CD4-positive, alpha-beta T cell treated with Interleukin-10 for 1 hour (primary cell): ENCODE results near the gene GALNS.
A peak's percentile ranks its signal among the peaks of the same experiment; 100 is the strongest.
"Not testable (repeated sequence)": the region's sequence is repeated elsewhere in the genome, so short reads cannot be mapped to it uniquely, and the experiment has no call there.

Source experiments
- DNase-seq: peaks from one replicate; pipeline ENCODE4 v3.0.0-alpha.2; 2020

Gene GALNS

DNA sequence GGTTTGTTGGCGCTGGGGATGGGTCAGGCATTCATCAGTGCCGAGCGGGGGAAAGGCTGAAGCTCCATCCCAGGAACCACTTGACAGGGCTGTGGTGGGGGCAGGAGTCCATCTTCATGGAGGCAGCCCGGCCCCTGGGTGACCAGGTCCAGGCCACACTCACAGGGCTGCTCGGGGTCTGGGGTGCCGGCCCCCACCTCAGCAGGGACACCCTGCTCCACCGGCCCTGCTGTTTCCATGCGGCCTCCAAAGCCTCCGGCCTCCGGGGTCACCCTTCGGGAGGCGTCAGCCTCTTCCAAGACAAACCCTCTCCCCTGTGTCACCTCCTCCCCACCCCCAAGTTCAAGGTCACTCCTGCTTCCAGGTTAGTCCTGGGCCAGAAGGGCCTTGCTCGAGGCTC, 22.1 kb downstream of the GALNS start:
- DNase-seq, result no peak

DNA sequence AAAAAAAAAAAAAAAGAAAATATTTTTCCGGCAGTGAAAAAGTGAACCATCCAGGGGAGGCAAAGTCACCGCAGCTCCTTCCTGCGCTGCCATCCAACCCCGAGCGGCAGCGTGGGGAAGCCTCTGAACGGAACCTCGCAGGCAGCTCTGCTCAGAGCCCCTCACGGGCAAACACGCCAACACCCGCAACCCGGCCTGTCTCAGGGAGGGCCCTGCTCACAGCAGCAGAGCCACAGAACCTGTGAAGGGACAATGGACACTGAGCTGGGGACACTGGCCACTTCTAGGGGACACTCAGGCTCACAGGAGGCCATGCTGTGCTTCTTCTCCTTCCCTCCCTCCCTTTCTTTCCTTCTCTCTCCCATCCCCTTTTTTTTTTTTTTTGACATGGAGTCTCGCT, 23.7 kb downstream of the GALNS start:
- no peak for DNase-seq

DNA sequence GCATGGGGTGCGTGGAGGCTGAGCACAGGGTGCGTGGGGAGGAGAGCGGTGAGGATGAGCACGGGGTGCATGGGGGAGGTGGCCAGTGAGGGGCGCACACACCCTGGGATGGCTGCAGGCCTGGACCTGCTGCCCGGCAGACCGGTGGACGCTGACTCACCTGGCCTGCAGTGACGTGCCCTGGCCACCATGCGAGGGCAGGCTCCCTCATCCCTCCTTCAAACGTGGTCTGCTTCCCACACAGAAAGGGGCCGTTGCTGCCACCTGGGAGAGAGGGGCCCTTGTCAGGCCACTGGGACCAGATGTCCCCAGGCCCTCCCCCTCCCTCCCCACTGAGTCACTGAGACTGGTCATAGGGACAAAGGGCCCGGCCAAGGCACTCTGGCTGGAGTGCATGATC, 24.9 kb downstream of the GALNS start:
- no peak for DNase-seq

DNA sequence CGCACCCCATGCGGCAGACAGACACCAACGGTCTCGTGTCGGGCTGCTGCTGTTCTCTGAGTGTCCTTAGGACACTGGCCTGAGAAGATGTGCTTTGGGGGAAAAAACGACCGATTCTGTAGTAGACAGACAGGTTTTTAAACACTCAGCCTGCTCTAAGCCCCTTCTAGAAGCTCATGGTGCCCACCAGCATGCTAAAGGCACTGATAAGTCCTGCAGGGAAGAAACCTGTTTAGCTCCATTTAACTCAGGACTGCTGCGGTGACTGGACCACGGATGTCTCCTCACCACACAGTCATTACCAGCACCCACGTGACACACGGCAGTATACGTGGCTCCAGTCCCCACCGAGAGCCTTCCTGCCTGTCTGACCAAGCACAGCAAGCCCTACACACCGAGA, 26.0 kb downstream of the GALNS start:
- DNase-seq, result no peak

DNA sequence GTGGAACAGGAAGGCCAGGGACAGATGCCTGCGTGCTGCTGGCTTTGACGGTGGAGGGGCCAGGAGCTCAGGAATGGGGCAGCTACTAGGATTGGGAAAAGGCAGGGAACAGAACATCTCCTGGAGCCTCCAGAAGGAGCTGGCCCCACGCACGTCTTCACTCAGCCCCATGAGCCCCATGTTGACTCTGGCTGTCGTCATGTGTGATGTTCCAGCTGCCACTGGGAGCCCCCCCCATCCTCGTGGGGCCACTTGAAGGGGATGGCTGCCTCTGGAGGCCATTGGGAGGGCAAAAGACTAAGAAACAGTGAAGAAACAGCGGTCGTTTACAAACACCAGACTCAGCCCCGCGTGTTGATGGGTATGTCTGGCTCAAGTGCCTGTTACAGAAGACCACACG, 26.5 kb downstream of the GALNS start:
- no peak for DNase-seq

DNA sequence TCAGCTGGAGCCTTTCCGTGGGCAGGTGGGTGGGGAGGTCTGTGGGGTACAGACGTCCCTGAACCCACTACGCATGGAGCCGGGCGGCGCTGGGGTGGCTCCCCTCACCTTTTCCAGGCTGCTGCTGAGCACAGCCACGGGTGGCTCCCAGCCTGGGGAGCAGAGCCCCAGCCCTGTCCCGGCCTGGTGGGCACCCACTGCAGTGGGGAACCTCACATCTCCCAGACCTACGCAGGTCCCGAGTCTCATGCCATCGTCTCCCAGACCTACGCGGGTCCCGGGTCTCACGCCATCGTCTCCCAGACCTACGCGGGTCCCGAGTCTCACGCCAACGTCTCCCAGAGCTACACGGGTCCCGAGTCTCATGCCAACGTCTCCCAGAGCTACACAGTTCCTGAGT, 28.0 kb downstream of the GALNS start:
- DNase-seq, result no peak

DNA sequence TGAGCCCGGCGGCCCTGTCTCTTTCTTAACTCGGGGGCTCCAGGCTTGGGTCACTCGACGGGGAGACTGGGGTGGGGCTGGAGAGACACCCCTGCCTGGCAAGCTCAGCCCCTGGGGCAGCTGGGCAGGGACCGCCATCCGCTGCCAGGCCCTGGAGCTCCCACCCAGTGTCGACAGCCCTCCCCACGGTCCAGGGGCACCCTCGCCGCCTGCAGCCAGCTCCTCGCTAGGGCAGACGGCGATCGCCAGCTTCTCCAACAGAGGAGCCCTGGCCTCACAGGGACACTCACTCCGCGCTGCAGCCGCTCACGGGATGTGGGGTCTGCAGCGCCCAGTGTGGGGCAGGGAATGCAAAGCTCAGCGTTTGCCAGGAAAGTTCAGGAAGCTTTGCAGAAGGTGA, 29.0 kb downstream of the GALNS start:
- DNase-seq, result no peak

DNA sequence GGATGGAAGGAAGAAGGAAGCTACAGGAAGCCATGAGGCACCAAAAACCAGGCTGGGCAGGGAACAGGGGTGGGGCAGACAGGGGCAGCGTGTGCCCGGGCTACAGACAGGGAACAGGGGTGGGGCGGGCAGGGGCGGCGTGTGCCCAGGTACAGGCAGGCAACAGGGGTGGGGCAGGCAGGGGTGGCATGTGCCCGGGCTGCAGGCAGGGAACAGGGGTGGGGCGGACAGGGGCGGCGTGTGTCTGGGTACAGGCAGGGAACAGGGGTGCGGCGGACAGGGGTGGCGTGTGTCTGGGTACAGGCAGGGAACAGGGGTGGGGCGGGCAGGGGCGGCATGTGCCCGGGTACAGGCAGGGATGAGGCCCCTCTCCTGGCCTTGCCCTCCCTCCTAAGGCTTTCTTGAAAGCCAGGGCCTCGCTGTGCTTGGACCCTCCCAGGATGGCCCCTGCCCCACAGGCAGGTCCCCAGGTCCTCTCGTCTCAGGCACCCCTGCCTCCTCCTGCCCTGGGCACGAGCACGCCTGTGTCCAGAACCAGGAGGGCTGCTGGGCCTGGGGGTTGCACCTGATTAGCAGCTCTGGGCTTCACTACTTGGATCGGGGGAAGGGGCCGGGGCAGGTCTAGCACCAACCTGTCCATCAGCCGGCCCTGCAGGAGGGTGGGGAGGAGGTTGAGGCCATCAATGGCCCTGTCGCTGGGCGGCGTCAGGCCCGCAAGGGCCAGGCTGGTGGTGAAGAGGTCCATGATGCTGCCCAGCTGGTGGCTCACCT, 30.5 kb downstream of the GALNS start:
- no peak for DNase-seq

DNA sequence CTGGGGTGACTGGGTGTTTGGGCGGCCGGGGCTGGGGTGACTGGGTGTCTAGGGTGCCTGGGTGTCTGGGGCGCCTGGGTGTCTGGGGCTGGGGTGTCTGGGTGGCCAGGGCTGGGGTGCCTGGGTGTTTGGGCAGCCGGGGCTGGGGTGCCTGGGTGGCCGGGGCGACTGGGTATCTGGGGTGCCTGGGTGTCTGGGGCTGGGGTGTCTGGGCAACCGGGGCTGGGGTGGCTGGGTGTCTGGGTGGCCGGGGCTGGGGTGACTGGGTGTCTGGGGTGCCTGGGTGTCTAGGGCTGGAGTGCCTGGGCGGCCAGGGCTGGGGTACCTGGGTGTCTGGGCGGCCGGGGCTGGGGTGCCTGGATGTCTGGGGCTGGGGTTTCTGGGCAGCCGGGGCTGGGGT, 31.6 kb downstream of the GALNS start:
- no peak for DNase-seq

DNA sequence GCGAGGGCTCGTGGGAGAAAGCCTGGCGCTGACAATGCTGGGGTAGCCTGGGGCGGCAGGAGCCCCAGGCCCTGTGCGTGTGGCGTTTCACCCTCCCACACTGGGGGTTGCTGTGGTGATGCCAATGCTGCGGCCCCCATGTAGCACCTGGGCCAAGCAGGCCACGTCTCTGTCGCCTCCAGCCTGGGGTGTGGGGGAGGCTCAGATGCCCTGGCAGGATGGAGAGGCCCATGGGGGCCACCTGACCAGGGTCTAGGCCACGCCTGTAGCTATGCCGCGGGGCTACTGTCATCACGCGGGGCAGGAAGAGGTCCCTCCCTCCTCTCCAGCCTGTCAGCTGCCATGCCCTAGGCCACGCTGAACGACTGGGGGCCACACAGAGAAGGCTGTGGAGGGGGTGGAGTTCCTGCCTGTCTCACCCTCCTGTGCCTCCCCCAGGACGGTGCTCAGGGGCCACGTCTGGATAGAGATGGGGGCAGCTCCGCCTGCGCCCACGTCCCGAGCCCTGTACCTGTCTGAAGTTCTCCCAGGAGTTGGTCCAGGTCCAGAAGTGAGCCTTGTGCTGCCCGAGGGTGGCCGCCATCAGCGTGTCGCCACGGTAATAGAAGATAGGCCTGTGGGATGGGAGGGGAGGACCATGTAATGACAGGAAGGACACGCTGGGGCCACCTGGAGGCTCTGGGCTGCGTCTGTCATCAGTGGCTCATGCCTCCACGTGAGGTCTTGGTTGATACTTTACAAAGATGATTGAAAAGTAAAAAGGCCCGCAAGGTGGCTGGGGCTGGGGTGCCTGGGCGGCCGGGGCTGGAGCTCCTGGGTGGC, 32.3 kb downstream of the GALNS start:
- DNase-seq, result no peak

DNA sequence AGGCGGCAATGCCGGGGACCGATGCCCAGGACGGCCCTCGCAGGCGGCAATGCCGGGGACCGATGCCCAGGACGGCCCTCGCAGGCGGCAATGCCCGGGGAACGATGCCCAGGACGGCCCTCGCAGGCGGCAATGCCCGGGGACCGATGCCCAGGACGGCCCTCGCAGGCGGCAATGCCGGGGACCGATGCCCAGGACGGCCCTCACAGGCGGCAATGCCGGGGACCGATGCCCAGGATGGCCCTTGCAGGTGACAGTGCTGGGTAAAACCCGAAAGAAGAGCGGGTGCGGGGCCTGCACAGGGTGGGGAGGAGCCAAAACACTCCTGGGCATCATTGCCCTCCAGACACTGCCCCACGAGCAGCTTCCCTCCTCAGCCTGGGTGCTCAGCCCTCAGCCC, 33.1 kb downstream of the GALNS start:
- not testable (repeated sequence) for DNase-seq

DNA sequence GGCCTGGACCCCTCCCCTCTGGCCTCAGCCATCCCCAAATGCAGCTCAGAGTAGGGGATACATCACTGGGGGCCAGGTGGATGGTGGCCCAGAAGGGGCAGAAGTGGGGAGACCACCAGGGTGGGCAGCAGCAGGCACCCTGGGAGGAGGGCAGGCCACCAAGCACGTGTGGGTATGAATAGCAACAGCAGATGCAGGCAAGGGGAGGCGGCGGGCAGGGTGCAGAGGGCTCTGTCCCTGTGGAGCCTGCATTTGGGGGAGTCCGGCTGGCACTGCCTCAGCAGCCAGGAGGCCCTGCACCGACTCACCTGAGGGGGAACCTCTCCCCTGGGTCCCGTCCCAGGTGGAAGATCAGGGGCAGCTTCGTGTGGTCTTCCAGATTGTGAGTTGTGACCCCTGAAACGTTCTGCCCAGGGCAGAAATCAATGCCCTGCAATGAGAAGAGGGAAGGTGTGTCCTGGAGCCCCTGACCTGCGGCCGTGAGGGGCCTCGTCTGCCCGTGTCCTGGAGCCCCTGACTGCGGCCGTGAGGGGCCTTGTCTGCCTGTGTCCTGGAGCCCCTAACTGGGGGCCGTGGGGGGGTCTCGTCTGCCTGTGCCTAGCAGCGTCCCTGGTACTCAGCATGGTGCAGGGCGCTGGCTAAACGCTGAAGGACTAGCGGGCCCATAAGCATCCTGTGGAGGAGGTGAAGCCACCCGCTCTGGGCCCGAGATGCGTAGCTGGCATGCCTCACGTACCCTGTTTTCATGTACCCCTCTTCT, 34.3 kb downstream of the GALNS start:
- no peak for DNase-seq

DNA sequence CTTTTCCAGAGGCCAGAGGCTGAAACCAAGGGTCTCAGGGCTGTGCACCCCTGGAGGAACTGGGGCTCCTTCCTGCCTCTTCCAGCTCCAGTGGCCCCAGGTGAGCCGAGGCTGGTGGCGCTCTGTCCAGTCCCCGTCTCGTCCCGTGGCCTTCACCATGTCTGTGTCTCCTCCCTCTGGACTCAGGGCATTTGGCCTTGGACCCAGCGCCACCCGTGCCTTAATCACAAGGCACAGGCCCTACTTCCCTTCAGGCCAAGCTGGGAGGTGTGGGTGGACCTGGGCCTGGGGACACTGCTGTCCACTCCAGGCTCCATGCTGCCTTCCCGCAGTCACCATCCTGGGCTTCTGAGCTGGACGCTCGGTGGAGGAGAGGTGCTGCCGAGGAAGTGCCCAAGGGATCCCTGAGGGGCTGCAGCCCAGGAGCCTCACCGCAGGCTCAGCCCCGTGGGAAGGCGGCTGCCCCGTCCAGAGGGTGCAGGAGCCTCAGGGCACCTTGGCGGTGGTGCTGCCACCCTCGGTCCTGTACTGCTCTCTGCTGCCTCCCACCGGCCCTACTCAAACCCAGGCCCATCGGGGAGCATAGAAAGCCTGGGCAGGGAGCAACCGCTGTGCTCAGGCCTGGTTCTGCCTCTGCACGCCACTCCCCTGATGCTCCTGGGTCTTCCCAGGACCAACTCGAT, 35.4 kb downstream of the GALNS start:
- DNase-seq, result no peak

DNA sequence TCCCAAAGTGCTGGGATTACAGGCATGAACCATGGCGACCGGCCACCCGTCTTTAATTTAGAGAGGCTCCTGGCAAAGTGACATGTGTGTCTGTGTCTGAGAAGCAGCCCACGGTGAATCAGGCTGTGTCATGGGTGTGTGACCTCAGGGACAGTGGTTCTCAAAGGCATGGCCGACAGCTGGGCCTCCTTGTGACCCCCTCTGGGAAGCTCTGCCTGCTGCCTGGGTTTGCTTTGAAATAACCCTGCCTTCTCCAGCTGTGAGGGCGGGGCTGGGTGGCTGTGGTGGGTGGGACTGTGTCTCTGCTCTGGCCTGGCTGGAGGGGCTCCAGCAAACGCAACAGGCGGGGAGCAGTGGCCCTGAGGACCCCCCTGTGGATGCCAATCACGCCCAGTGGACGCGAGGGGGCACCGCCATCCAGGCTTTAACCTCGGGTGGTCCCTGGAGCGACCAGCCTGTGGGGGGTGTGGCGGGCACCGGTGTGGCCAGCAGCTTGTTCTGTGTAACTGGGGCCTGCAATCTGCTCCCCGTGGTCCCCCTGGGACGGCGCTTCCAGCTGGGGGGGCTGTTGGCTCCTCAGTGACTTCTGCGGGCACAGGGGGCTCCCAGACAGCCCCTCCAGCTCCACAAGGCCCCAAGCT, 36.2 kb downstream of the GALNS start:
- DNase-seq, result no peak

DNA sequence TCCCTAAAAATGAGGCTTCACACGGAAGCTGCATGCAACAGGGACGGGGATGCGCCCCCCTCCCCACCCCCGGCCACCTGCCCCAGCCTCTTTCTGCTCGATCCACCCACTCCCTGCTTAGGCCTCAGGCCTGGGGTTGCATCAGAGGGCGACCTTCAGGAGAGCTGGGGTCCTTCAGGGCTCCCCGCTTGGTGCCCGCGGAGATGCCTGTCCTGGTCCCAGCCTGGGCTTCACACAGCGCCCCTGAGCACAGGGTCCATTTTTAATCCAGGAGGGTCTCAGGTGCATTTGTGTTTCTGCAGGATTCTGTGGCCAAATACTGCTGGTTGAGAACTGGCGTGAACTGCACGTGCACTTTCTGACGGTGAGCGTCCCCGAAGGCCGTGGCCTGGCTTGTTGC, 37.6 kb downstream of the GALNS start:
- DNase-seq, result no peak

DNA sequence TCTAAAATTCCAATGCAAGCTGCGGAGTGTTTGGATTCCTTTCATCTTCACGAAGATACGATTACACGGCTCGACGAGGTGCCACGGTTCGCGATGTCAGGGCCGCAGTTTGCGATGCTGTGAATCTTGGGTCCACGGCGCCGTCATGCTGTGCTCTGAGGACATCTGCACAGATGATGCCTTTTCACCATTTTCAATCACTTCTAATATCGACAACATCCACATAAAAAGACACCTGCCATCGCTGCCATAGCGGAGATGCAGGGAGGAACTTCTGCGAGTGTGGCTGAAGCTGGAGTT, 38.2 kb downstream of the GALNS start:
- no peak for DNase-seq

DNA sequence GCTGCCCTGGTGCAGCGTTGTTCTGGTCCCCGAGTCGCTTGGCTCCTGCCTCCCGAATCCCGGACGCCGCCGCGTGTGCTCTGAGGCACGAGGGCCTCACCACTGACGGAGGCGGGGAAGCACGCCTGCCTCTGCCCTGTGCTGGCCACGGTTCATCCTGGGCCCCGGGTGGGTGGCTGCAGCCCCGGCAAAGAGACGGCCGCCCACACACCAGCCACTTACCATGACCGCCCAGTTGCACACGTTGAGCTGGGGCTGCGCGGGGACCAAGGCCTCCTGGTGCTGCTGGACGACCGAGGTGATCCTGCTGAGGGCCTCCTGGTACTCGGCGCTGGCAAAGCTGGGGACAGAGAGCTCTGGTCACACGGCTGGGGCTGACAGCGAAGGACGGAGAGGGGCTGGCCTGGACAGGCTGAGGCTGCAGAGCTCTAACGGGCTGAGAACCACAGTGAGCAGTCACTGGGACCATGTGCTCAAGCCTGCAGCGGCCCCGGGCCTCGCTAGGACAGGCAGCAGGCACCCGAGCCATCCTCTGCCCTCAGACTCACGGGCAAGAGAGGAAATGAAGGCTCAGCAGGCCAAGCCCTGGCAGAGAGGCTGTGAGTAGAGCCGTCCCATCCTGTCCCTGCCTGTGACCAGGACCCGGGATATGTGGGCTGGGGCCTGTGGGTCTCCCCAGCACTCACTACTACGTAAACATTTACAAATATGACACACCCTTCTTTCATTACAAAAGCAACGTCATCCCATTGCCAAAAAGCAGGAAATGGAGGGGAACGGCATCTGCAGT, 38.8 kb downstream of the GALNS start:
- no peak for DNase-seq

DNA sequence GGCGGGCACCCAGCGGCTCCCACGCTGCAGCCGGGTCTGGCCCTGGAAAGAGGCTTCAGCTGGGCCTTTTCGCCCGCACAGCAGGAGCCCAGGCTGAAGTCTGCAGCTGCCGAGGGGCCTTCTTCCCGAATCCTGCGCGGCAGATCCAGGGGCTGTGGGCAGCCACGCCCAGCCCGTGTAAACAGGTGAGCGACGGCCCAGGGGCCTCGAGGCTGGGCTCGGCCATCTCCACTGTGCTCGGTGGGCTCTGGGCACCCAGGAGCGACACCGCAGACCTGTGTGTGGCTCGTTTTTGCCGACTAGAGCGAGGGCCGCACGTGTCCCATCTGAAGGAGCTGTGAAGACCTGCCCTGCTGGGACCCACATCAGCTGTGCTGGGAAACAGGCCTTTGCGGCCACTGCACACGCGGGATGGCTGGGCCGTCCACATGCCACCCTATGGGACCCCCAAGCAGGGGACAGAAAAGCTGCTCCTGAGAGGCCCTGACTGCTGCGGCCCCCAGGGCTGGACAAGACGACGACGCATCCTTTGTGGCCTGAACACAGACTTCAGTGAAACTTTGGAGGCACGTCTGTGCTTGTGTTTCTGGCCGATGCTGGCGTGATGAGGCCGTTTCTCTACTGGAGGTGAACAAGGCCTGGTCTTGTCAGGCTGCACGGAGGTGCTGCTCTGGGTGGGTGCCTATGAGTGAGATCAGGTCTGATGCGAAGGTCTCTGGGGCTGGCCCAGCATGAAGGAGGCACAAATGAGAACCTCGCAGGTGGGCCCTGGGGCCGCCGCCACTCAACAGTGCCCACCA, 39.8 kb downstream of the GALNS start:
- no peak for DNase-seq

DNA sequence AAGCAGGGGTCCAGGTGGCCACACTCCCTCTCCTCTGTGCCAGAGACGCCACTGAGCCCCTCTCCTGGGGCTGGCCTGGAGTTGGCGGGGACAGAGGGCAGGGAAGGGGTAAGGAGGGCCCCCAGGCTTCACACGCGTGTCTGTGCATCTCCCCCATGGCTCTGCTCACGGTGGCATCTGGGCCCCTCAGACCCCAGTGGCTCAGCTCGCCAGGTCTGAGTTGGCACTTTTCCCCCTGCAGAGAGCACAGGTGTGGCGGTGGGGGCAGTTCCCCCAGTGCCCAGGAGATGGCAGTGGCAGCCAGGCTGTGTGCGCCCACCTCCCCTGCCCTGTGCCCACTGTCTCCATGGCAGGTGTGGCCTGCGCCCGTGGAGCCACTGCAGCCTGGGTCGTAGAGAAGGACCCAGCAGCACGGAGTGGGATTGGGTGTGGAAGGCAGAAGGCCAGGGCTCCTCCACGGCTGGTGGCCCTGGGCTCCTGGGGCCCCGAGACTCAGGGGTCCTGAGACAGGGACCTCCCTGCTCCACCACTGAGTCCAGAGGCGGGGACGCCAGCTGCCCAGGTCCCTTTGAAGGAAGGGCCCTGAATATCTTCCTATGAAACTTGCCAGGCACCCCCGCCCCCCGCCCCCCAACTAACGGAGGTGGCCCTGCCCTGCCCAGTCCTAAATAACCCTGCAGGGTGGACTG, 40.7 kb downstream of the GALNS start:
- DNase-seq, result peak; percentile 61

DNA sequence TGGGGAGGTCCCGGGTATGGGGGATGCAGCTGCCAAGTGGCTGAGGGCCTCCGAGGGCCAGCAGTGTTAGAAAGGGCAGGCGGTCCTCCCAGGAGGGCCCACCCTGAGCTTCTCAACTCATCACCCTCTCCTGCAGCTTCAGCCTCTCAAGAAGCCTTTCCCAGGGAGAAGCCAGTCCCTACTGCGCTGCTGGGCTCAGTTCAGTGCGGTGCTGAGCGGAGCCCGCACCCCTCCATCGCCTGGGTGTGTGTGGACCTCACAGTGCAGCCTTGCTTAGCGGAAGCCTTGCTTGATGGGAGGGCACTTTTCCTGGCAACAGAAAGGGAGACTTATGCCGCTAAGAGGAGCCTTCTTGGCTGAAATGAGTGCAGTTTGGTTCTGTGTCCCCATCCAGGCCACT, 41.5 kb downstream of the GALNS start:
- DNase-seq, result no peak

DNA sequence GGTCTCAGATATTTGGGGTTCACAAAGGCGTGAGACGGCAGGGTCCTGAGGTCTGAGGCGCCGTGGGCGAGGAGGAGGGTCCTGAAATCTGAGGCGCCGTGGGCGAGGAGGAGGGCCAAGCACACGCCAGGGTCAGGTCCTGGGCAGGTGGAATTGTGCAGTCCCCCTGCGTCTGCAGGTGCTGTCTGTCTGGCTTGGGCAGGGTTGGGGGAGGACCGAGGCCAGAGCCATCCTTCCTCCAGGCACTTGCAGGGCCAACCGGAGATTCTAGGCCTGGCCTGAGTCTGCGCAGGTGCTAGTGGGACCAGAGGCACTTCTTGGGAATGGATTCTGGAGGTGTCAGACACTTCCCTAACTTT, 42.6 kb downstream of the GALNS start:
- DNase-seq, result no peak
